HUES64 (cell line): Measurements from ENCODE around the gene AMN1.
"Not testable (repeated sequence)": the region's sequence is repeated elsewhere in the genome, so short reads cannot be mapped to it uniquely, and the experiment has no call there.

Experiments
- H3K27ac ChIP-seq: 2 replicates; pipeline ENCODE4 v1.7.0; 2013; ENCODE audit warnings: low read depth, low read length, inconsistent platforms
- H3K27me3 ChIP-seq: 2 replicates; pipeline ENCODE4 v1.6.1; 2013; ENCODE audit warnings: mild to moderate bottlenecking, low read length; ENCODE audit not compliant: insufficient read depth
- H3K36me3 ChIP-seq: 2 replicates; pipeline ENCODE4 v1.6.1; 2013; ENCODE audit warnings: mild to moderate bottlenecking, low read length; ENCODE audit not compliant: insufficient read depth
- H3K4me1 ChIP-seq: 2 replicates; pipeline ENCODE4 v1.6.1; 2013; ENCODE audit warnings: mild to moderate bottlenecking, low read length, moderate library complexity; ENCODE audit not compliant: insufficient read depth
- H3K4me3 ChIP-seq: 2 replicates; pipeline ENCODE4 v1.5.1; 2013; ENCODE audit warnings: mild to moderate bottlenecking, low read length, moderate library complexity
- H3K9ac ChIP-seq: 2 replicates; pipeline ENCODE4 v1.6.1; 2013; ENCODE audit warnings: mild to moderate bottlenecking, low read depth, low read length
- H3K9me3 ChIP-seq: 2 replicates; pipeline ENCODE4 v1.6.1; 2013; ENCODE audit warnings: low read depth, low read length; ENCODE audit not compliant: insufficient read depth
- WGBS: fragments of 150-250, 120-280 bp; methylation state at CpG from one replicate; pipeline ENCODE4 v1.1.7; 2013; ENCODE audit warnings: missing lambda C conversion rate; 5-methylcytosine and 5-hydroxymethylcytosine counted together

Gene AMN1

DNA sequence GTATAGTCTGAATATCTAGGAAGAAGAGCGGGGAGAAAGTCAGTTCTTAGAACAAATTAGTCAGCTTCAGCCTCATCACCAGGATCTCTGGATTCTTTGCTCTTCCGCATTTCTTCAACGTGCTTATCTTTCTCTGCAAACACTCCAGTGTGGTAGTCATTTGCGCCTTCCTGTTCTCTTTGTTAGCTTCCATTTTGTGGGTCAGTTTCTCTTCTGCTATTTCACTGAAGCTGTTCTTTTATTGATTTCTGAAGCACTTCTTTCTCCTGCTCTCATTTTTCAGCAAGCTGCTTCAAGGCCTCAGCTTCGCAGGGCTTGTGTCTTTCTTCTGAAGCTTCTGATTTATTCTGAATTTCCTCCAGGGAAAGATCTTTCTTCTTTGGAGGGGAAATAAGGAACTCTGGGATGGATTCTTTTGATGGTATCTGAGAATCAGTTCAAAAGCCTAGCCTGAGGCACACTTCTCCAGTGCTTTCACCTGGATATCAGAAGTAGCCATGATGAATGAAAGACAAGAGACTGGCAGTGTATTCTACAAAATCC, 13.5 kb downstream of the AMN1 start:
- no peak overlapping the region for H3K4me3 ChIP-seq
- 73% methylated on average over 5 of the region's 5 CpGs for WGBS
- no peaks in the 10 kb centered on the region for H3K36me3 ChIP-seq
- H3K4me1 ChIP-seq = peaks cover 12% of the 10 kb centered on the region
- peak overlapping the region; percentile 19; the same call in 1 of the 2 replicates for H3K9ac ChIP-seq
- no peaks in the 10 kb centered on the region for H3K9me3 ChIP-seq
- no peaks in the 10 kb centered on the region for H3K27me3 ChIP-seq
- H3K27ac ChIP-seq = peak overlapping the region; percentile 19; the same call in 1 of the 2 replicates

DNA sequence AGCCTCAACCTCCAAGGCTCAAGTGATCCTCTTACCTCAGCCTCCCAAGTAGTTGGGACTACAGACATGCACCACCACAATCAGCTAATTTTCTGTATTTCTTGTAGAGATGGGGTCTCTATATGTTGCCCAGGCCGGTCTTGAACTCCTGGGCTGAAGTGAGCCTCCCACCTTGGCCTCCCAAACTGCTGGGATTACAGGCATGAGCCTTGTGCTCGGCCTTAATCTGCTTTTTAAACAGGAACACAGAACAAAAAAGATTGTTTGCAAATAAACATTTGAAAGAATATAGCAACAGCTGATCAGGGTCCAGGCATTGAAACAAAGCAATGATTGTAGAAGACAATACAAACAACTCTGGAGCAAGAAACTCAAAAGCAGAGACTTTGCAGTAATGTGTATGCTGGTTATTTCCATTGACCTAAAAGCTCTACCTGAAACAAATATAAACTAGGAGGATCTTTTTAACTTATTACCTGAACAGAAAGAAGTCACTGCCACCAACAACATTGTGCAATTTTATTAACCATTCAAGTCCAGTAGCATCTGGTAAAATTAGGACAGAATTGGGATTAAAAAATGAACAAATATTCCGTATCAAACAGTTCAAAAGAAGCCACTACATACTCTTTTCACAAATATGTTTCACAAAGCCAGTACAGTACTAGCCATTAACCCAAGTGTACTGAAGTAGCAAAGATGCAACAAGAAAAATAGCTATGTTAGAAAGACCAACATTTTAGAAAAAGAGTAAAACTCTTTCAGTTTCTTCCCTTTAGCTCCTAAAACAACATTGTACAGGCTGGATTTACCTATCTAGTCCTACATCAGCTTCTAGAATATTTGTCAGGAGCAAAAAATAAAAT, 14.2 kb downstream of the AMN1 start:
- no peak overlapping the region for H3K4me3 ChIP-seq
- WGBS = 94% methylated on average over 3 of the region's 3 CpGs

DNA sequence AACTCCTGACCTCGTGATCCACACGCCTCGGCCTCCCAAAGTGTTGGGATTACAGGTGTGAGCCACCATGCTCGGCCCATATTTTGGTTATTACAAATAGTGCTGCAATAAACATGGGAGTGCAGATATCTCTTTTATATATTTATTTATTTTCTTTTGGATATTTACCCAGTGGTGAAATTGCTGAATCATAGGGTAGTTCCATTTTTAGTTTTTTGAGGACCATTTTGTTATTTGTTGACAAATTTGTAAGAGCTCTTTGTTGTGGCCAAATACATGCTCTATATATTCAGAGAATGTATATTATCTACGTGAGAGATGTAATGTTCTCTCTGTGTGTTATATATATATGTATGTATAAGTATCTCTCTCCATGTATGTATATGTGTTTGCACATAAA, 15.9 kb downstream of the AMN1 start:
- Histone ChIP-seq H3K9me3 (peaks cover 4% of the 10 kb centered on the region; the same call in 1 of the 2 replicates), H3K27me3 (no peaks in the 10 kb centered on the region), H3K4me3 (no peak overlapping the region), H3K36me3 (peaks cover 7% of the 10 kb centered on the region; the same call in 1 of the 2 replicates), H3K27ac (no peak overlapping the region), H3K4me1 (peaks cover 8% of the 10 kb centered on the region; the same call in 1 of the 2 replicates), H3K9ac (no peak overlapping the region)
- WGBS = 95% methylated on average over 4 of the region's 5 CpGs

More for the DNA sequence above, 14.2 kb downstream of the AMN1 start:
- Histone ChIP-seq H3K27me3 (no peaks in the 10 kb centered on the region), H3K4me1 (peaks cover 12% of the 10 kb centered on the region), H3K9ac (no peak overlapping the region), H3K9me3 (no peaks in the 10 kb centered on the region), H3K36me3 (no peaks in the 10 kb centered on the region), H3K27ac (no peak overlapping the region)

DNA sequence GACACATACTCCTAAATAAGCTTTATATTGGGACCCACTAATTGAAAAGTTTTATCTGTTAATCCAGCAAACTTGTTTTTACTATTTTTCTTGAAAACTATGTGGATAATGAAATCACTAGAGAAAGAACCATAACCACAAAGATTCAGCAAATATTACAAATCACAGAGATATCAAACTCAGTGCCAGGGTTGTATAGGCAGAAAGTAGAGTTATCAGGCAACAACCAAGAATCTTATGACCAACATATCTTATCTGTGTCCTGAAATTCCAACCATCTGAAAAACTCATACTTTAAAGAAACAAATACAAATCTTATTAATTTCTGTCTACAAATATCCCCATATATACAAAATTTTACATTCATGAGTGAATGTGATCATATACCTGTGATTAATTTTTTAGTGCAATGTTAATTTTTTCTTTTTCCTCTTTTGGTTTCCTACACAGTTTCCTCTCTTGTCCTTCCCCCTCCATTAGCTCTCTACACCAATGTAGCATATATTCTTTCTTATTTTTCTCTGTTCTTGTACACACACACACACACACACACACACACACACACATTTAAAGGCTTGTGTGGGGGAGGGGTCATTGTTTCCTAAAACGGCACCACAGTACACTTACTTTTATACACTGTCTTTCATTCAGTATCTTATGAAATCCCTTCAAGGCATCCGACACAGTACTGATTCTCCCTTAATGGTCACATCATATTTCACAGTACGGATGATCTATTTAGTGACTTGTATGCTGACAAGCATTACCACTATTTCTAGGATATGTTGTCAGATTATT, 18.6 kb downstream of the AMN1 start:
- Histone ChIP-seq H3K4me1 (peaks cover 7% of the 10 kb centered on the region), H3K9me3 (peaks cover 10% of the 10 kb centered on the region), H3K36me3 (peaks cover 11% of the 10 kb centered on the region; the same call in 1 of the 2 replicates), H3K27ac (no peak overlapping the region), H3K27me3 (no peaks in the 10 kb centered on the region), H3K9ac (no peak overlapping the region), H3K4me3 (no peak overlapping the region)
- whole genome bisulfite sequencing = 99% methylated on average over 3 of the region's 3 CpGs

DNA sequence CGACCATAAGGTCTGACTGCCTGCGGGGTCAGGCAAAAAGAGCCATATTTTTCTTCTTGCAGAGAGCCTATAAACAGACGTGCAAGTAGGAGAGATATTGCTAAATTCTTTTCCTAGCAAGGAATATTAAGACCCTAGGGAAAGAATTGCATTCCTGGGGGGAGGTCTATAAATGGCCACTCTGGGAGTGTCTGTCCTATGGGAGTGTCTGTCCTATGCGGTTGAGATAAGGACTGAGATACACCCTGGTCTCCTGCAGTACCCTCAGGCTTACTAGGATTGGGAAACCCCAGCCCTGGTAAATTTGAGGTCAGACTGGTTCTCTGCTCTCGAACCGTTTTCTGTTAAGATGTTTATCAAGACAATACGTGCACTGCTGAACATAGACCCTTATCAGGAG, 20.7 kb downstream of the AMN1 start:
- H3K36me3 ChIP-seq = peaks cover 11% of the 10 kb centered on the region; the same call in 1 of the 2 replicates
- H3K4me1 ChIP-seq, H3K27me3 ChIP-seq, H3K9ac ChIP-seq, H3K4me3 ChIP-seq, H3K27ac ChIP-seq: not testable (repeated sequence)
- H3K9me3 ChIP-seq = peaks cover 10% of the 10 kb centered on the region
- 95% methylated on average over 7 of the region's 7 CpGs for WGBS

DNA sequence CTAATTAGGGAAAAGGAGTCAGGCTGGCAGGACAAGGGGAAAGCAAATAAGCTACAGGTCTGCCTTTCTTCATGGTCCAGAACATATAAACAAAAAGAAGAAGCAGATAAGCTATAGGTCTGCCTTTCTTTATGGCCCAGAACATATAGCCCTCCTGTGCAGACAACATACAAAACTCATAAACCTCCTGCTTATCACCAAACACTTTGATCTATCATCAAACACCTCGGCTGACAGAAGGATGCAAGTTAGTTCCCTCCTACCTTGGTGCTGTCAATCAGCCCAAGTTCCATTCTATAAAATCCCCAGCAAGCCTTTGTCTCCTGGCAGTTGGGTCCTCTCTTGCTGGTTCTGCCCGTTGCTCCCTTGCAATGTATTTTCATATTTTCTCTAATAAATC, 23.2 kb downstream of the AMN1 start:
- H3K4me1 ChIP-seq = peaks cover 7% of the 10 kb centered on the region
- no peak overlapping the region for H3K9ac ChIP-seq
- H3K36me3 ChIP-seq = peaks cover 11% of the 10 kb centered on the region; the same call in 1 of the 2 replicates
- H3K9me3 ChIP-seq = peaks cover 10% of the 10 kb centered on the region
- no peaks in the 10 kb centered on the region for H3K27me3 ChIP-seq
- WGBS = 85% methylated on average over 2 of the region's 2 CpGs
- no peak overlapping the region for H3K27ac ChIP-seq
- no peak overlapping the region for H3K4me3 ChIP-seq

DNA sequence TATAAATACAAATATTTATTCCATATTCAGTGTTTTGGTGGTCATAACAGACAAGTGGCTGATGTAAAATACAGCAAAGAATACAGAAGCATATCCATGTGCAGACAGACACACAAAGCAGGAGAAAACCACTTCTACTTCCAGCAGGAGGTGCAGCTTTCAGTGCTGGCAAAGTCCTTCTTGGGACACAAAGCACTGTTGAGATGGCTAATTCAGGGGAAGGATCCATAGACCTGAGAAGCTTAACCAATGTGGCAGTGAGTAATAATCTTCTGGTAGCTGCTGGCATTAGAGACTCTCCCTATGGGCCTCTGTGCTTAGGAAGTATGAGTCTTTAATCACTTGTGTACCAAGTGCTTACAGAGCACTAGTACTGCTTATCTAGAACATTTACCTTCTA, 26.8 kb downstream of the AMN1 start:
- H3K36me3 ChIP-seq = peaks cover 4% of the 10 kb centered on the region; the same call in 1 of the 2 replicates
- no peak overlapping the region for H3K4me3 ChIP-seq
- 0 out of 2 replicates have a peak overlapping the region, but pooled peaks have one; percentile 31 for H3K9ac ChIP-seq
- H3K4me1 ChIP-seq = peaks cover 7% of the 10 kb centered on the region
- no peaks in the 10 kb centered on the region for H3K27me3 ChIP-seq
- H3K27ac ChIP-seq = no peak overlapping the region
- H3K9me3 ChIP-seq = peaks cover under 1% of the 10 kb centered on the region; the same call in 1 of the 2 replicates

DNA sequence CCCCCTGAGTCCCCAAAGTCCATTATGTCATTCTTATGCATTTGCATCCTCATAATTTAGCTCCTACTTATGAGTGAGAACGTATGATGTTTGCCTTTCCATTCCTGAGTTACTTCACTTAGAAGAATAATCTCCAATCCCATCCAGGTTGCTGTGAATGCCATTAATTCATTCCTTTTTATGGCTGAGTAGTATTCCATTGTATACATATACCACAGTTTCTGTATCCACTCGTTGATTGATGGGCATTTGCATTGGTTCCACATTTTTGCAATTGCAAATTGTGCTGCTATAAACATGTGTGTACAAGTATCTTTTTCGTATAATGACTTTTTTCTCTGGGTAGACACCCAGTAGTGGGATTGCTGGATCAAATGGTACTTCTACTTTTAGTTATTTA, 38.9 kb downstream of the AMN1 start:
- H3K27ac ChIP-seq, H3K27me3 ChIP-seq, H3K9me3 ChIP-seq, H3K4me3 ChIP-seq, H3K36me3 ChIP-seq, H3K9ac ChIP-seq, H3K4me1 ChIP-seq: not testable (repeated sequence)
- WGBS = 96% methylated on average over 3 of the region's 3 CpGs

DNA sequence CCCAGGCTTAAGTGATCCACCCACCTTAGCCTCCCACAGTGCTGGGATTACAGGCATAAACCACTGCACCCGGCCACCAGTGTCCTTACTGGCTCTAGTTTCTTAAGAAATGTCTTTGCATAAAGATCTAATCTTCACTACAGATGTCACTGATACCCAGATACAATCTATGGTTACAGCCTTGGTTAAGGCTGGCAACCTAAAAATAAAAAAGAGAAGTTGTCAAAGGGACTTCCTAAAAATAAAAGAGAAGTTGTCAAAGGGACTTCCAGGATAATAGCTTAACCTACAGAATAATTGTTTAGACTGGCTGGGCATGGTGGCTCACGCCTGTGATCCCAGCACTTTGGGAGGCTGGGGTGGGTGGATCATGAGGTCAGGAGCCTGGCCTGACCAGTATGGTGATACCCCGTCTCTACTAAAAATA, 41.7 kb downstream of the AMN1 start:
- Histone ChIP-seq H3K9me3 (peaks cover 15% of the 10 kb centered on the region), H3K9ac (no peak overlapping the region), H3K4me1 (no peaks in the 10 kb centered on the region), H3K27ac (no peak overlapping the region), H3K4me3 (no peak overlapping the region), H3K36me3 (peaks cover 14% of the 10 kb centered on the region), H3K27me3 (no peaks in the 10 kb centered on the region)
- 91% methylated on average over 3 of the region's 3 CpGs for WGBS

DNA sequence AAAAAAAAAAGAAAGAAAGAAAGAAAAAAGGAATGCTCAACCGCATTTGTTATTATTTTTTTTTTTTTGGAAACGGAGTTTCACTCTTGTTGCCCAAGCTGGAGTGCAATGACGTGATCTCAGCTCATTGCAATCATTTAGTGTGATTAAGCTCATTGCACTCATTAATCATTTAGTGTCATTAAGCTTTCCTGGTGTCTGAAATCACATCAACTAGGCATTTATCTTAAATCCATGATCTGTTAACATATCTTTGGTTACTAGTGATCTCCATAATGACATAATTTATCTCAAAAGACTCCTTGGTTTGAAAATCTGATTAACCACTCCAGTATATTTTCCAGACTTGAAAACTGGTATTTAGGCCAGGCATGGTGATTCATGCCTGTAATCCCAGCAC, 43.0 kb downstream of the AMN1 start:
- peaks cover 15% of the 10 kb centered on the region for H3K9me3 ChIP-seq
- H3K4me1 ChIP-seq = no peaks in the 10 kb centered on the region
- peaks cover 14% of the 10 kb centered on the region for H3K36me3 ChIP-seq
- H3K9ac ChIP-seq = no peak overlapping the region
- H3K27ac ChIP-seq = no peak overlapping the region
- no peak overlapping the region for H3K4me3 ChIP-seq
- 79% methylated on average over 3 of the region's 3 CpGs for WGBS
- H3K27me3 ChIP-seq = no peaks in the 10 kb centered on the region
